Activated gamma-delta T cell treated with anti-CD3 and anti-CD28 coated beads, Interleukin-2, amount 50 U/mL, for 16 hours (primary cell): ENCODE measurements around the gene ELL2.
A peak's percentile ranks its signal among the peaks of the same experiment; 100 is the strongest.

Experiments used
- DNase-seq: peaks from one replicate; pipeline ENCODE4 v3.0.0-alpha.2; 2020; ENCODE audit warnings: low read depth

ELL2 gene

DNA sequence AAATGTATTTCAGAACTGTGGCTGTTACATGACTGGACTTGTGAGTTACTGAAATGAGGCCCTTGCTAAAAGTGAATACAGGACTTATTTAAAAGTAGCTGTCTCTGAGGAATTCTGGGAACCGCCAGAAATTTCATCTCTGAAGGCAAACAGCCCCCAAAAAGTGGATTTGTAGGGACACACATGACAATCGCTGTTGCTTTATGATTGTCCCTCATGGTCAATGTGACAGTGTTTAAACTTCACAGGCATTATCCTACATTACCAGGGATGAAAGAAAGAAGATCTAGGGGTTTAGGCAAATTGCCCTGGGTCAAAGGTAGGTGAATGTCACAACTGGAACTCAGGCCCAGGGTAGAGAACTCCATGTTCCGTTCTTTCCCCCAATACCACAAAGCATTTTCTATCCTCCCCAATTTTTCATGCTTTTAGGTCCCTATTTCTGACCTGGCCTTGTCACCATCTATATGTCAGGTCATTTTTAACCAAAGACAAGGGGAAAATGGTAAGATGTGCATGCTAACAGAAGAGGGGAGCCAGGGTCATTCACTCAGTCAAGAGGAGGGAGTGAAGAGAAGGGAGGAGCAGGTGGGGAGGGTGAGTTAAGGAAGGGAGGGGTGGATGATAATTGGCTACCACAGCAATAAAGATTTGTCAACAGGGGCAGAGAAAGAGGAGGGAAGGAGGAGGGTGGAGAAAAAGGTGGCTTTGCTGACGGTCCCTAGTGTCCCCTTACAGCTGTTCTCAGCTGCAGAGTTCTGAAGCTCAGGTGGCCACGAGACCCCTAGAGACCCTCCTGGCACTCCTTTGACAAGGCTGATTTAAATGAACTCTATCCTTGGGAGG is 81.3 kb downstream of the ELL2 start:
- no peak for DNase-seq

DNA sequence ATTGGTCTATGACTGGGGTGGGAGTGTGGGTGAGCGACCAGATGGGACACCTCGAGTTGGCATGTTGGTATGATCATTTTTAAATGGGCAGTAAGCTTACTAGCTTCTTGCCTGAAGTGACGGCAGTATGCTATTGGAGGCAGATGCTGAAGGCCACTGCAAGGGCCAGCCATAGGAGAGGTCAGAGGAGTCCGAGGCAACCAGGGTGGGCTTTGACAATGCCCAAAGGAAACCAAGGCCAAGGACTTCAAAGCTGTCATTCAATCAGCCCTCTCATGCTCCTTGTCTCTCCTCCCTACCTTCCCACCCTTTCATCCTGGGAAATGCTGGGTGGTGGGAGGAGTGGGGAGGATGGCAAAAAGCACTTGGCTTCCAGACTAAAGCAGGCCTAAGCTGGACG is 82.0 kb downstream of the ELL2 start:
- DNase-seq = no peak

DNA sequence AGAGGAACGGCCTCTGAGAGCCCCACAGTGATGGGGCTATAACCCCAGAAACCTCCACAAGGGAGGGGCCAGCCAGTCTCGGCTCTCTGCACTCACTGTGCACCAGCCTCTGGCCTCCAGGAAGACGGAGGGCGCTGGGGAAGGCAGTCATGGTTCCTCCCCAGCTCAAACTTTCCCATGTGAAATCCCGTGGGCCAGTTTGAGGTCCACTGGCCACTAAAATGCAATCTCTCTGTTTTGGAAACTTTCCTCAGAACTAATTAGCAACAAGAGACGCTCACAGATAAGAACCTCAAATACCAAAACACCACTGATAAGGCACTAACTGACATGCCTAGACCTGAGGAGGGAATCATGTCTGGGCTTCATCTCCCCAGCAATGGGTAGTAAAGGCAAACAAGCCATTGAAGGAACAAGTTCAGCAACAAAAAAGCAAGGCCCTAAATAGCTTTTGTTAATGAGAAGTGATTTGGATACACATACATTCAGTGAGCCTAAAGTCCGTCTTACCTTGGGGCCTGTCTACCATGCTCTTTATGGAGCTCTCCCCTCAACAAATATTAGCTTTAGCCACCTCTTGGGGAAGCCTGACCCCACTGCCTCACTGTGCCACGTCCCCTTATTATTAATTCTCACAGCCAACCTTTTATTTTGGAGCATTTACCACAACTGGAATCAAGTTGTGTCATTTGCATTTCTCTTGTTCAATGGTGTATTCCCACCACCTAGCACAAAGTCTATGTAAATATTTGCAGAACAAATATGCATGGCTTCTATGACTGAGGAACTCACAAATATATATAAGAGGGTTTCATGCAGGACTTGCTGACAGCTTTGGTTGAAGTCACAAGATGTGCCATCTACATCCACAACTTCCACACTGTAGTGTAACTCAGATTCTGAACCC is 83.0 kb downstream of the ELL2 start:
- no peak for DNase-seq

DNA sequence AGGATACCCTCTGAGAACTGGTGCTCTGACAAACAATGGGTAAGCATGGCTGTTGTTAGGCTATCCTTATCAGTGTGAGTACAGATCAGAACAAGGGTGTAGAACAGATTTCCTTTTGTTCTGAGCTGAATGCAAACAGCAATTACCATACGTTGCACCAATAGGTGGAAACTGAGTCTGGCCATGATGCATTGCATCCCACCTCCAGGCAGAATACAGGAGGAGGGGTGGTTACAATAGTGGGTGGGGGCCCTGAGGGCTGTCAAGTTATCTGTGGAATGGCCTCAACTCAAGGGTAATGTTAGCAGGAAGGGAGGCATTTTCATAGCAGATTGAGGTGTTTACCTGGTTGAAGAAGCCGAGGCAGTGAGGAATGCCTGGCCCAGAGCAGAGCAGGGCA is 84.9 kb downstream of the ELL2 start:
- DNase-seq = no peak

DNA sequence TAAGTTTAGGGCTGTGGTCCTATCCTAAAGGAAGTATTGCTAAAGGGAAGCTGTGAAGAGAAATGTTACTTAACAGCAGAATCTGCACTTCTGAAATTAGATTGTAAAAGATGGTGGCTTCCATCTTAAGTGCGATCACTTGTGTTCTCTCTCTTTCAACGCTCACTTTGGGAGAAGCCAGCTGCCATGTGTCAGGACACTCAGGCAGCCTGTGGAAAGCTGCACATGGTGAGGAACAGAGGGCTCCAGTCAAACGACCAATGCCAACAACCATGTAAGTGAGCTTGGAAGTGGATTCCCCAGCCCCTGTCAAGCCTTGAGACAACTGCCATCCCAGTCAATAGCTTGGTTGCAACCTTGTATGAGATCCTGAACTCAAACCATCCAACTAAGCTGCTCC is 87.4 kb downstream of the ELL2 start:
- DNase-seq = no peak

DNA sequence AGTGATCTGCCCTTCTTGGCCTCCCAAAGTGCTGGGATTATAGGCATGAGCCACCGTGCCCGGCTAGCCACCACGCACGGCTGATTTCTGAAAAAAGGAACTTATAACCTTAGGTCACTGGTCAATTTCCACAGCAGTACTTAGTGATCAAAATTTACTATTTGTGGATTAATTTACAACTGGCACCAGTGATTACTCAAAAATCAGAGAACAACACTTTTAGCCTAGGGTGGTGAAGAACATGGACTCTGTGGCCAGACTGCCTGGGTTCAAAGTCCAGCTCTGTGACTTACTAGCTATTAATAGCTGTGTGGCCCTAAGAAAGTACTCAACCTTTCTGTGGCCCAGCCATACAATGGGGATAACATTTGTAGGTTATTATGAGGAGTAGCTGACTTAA is 88.3 kb downstream of the ELL2 start:
- no peak for DNase-seq

DNA sequence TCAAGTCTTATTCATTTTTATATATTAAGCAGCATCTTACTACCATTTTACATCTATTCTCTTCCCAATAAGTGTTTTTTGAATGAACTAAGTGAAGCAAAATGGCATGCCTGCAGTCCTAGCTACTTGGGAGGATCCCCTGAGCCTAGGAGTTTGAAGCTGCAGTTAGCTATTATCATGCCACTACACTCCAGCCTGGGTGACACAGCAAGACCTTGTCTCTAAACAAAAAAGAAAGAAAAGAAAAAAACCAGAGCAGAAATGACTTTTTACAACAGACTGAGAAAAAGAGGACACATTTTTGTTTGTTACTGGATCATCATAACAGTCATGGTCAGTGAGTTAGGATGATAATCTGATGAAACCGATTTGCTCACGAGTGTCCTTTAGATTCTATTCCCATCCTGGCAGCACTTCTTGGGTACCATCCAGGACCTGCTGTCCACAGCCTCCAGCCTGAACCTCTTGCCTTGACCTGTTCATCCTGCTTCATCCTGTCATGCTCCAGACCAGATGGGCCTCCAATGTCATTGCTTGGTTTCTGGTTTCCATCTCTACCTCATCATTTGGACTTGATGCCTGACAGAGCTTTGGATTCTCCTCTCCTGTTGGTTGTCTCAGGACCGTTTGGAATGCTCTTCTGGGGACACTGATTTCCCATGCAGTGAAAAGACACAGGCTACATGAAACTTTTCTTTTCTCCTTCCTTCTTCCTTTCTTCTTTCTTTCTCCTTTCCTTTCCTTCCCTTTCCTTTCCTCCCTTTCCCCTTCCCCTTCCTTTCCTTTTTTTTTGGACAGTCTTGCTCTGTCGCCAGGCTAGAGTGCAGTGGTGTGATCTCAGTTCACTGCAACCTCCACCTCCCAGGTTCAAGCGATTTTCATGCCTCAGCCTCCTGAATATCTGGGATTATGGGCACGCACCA is 89.0 kb downstream of the ELL2 start:
- no peak for DNase-seq

DNA sequence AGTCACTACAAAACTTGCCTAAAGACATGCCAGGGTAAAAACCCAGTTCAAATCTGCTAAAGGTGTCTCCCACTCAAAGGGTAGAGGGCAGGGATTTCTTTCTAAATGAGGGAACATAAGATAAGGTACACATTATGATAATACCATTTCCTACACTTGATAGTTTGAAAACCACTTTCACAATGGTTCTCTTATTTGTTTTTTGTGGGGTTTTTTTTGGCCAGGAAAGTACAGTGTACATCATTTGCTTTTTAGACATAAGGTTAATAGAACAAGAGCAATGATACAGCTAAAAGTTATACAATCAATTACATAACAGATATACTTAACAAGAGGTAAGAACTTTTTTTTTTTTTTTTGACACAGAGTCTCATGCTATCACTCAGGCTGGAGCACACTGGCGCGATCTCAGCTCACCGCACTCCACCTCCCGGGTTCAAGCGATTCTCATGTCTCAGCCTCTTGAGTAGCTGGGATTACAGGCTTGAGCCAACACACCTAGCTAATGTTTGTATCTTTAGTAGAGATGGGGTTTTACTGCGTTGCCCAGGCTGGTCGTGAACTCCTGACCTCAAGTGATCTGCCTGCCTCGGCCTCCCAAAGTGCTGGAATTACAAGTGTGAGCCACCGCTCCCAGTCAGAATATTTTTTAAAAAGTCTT is 90.4 kb downstream of the ELL2 start:
- DNase-seq = no peak

DNA sequence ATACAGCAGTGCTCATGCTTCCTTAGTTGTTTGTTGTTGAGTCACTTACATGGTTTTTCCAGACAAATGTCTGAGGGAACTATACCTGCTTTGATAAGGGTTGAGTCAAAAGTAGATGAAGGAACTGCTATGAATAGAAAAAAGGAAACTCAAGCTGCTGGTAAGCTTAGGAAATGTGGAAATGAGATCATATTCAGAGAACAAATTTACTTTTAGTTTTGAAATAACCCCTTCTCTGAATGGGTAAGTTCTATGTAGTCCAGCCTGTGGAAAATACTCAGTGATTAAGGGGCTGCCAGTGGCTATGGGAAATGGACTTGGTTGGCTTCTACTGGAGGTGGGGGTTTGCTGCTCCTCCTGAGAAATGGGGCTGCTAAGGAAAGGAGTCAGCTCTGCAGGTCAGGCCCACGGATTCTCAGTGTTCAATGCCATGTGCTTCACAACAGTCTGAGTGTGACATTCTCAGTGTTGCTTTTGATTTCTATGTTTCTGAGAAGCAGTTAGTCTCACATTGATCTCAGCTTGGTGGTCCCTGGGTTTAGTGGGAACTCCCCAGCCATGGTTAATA is 91.5 kb downstream of the ELL2 start:
- DNase-seq = no peak

DNA sequence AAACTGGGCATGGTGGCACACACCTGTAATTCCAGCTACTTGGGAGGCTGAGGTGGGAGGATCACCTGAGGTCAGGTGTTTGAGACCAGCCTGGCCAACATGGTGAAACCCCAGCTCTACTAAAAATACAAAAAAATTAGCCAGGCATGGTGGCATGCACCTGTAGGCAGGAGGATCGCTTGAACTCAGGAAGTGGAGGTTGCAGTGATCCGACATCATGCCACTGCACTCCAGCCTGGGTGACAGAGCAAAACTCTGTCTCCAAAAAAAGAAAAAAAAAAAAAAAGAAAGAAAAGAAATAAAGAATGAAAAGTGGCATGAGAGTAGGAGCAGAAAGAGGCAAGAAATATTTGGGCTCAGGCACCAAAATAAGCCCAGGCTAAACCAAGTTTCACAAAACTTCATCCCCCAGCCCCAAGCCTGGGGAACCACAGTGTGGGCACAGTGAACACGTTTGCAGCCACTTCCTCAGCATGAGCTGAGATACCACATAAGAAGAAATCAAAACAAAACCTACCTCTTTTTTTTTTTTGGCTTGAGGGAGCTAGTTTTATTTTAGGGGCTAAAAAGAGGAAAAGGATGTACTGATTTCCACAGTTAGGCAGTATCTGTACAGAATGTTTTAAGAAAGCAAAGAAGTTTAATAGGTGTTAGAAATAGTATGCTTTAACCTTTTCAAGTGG is 92.3 kb downstream of the ELL2 start:
- DNase-seq = peak; percentile 48

DNA sequence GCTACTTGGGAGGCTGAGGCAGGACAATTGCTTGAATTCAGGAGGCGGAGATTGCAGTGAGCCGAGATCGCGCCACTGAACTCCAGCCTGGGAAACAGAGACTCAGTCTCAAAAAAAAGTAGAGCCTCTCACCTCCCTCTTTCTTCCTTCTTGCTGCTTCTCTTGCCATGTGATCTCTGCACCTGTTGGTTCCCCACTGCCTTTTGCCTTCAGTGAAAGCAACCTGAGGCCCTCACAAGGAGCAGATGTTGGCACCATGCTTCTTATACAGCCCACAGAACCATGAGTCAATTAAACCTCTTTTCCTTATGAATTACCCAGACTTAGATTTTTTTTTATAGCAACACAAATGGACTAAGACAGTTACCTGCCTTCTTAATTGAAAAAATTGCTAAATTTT is 93.5 kb downstream of the ELL2 start:
- no peak for DNase-seq

DNA sequence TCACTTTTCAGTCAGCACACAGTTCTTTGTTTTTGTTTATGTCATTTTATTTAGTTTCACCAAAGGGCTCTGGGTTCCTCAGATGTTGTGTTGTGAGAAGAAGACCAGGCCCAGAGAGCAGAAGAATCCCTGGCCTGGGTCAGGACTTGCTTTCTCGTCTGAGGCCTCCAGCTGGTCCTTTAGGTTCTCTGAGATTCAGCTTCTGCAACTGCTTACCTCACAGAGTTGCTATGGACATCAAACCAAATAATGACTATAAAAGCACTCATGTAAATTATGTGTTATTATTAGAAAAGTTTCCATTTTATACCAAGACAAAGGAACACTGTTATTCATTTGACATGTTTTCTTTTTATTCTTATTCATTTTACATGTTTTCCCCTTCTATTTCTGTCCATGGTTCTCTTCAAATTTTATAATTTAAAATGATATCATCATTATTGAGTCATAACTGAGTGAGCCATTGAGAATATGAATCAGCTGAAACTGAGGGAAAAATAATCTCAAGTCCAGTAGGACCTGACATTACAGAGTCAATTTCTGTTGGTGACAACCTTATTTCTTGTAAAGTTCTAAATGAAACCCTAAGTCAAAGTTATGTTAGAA is 95.1 kb downstream of the ELL2 start:
- DNase-seq = no peak

DNA sequence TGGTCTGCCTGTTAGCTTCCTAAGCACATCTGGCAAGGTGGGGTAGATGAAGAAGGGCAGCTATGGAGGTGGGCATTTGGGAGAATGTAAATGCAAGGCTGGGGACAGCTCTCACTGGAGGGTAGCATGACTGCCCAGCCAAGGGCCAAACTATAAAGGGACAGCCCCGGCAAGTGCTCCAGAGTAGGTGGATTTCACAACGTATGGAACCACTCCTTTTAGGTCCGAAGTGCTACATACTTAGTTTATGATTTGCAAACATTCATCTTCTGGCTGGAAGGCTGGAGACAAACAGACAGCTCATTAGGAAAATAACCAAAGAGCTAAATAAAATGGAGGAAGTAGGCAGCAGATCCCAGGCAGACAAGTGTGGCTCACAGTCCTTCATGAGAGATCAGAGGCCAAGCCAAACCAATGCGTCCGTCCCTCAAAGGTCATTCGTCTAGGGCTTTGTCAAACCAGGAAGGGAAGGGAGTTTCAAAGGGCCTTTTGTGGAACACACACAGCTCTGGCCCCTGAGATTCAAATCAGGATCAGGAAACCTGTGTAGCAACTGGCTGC is 96.6 kb downstream of the ELL2 start:
- no peak for DNase-seq

DNA sequence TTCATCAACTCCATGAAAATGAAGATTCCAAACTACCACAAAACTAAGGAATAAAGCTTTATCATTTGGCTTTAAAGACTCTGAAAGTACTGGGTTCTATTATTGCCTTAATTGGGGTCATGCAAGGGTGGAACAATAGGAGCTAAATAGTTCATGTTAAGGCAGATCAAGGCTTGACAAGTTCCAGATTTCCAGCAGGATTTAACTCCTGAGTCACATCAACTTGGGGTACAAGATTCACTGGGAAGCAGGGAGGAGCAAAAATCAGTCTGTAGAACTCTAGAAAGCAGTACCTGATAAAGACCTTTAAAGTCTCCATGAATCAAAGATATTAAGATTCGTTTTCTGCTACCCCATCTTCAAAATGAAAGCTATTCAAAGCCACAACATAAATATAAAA is 97.2 kb downstream of the ELL2 start:
- no peak for DNase-seq

DNA sequence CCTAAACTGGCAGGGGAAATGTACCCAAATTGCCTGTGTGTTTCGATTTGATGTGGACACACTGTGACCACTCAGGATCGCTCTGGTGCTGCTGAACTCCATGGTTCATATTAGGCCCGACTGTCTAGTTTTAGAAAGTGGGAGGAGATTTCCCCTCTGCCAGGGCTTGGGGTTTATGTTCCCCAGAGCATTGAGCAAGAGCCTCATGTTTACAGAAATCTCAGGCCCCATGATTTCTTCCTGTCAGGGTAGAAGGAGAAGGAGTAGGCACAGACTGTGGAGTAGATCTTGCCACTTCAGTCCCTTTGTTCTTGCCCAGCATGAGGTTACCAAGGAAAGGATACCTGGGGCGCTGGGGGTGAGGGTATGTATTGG is 98.3 kb downstream of the ELL2 start:
- no peak for DNase-seq

DNA sequence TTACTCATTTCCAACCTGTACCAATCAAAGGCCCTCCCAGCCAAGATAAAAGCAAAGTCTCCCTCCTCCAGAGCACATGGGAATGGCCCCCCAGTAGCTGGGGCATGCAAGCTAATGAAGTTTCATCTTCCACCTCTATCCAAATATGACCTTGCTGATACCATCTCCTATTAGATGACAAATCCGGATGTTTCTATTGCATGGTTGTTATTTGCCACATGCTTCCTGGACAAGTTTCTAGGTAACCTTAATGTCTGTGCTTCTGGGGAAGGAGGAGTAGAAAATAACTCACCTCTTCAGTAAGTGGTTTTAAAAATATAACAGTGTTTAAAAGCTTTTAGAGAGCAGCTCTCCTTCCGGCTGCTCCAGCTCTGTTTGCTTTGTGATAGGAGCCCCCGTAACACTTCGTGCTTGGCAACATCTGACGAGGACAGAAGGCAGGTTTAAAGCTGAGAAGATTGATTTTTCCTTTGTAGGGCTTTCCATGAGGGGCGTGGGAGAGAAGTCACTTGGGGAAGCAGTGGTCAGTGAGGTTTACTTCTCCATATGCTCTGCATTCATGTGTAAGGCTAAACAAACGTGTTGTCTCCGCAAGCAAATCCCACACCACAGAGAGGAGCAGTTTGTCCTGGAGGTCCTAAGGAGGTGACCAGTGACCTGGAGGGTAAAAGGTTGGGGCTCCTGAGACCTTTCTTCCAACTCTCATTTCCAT is 98.8 kb downstream of the ELL2 start:
- no peak for DNase-seq

DNA sequence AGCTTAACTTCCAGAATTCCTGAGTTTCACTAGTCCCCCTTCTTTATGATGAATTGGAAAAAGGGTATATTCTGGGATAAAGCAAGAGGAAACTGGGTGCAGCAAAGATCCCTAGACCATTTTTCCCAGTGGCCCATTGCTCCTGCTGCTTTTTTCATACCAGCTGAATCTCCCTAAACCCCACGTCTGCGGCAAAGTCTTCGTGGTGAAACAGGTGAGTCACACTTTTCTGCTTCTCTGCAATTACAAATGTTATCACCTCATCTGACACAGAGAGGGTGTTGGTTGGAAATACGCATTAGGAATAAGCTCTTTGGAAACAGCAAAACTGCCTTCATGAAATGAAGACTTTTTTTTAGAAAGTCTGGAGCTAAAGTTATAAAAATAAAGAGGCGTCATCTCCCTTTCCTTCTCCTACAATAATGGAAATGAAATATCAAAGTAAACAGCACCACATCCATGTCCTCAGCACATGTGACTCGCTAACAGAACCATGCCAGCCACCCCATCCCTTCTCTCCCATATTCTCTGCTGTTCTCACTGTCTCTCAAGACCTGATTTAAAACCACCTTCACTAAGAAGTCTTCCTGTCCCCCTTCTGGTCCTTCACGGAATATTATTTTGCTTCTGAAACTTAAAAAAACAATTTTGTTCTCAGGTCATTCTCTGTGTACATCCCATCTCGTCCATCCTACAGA is 99.6 kb downstream of the ELL2 start:
- no peak for DNase-seq

DNA sequence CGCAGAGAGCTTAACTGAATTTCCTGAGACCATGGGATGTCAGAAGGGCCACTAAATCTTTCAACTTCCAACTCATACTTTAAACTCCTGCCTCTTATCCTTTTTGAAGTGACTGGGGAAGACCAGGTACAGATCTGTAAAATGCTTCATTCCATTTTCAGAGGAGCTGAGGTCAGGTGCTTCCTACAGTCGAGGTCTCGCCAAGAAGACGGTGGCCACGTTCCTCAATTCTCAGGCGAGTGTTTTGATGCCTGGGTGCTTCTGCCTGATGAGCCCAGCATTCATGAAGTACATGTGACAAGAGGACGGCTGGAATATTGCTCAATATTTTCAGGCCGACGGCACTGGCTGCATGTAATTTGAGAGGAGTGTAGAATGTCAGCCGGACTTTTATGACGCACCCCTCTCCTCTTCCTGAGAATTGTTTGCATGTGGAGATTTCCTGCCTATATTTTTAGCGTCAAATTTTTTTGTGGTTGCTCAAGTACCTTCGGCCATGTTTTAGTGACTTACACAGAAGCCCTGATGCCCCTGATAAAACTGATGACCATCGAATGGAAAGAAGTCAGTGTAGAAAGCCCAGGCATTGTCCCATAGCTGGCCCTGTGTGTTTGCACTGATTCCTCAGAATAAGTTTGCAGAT is 100.3 kb downstream of the ELL2 start:
- DNase-seq = no peak
